SH-SY5Y (cell line): ENCODE measurements around the gene PLS1.

Source experiments
- GATA2 ChIP-seq: IDR thresholded peaks from 2 replicates; pipeline ENCODE4 v1.6.1; 2011; ENCODE audit warnings: mild to moderate bottlenecking, low read depth, low read length
- GATA3 ChIP-seq: IDR thresholded peaks from 2 replicates; pipeline ENCODE4 v1.6.1; 2011; ENCODE audit warnings: low read depth, mild to moderate bottlenecking, low read length, moderate library complexity

DNA sequence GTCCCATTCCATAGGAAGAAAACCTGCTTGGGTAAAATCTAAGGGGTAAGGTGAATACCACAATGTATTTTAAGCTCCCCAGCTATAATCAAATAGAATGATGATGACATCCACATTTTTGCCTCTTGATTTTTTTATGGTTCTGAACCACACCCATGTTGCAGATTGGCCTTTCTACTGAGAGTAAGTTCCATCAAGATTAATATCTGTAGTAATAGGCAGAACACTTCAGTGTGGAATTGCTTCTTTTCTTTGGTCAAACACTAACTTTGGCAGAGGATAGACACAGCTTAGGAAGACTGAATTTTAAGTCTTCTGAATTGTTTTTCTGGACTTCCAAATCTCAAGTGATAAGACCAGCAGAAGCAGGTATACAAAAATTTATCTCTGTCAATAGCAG is 27.0 kb downstream of the PLS1 start:
- TF ChIP-seq GATA2 (no peak), GATA3 (no peak)
